CD4-positive, alpha-beta T cell treated with Interleukin-10 for 1 hour (primary cell): ENCODE measurements around the gene ST3GAL3.

Source experiments
- DNase-seq: peaks from one replicate; pipeline ENCODE4 v3.0.0-alpha.2; 2020

The ST3GAL3 gene

GRCh38 chr1:43883321-43883720, 176.0 kb downstream of the ST3GAL3 start:
- DNase-seq = no peak

- DNase-seq = no peak
Measured at GRCh38 chr1:43885279-43885801, 178.0 kb downstream of the ST3GAL3 start.

- no peak for DNase-seq
Measured at GRCh38 chr1:43887748-43888147, 180.4 kb downstream of the ST3GAL3 start.

DNA sequence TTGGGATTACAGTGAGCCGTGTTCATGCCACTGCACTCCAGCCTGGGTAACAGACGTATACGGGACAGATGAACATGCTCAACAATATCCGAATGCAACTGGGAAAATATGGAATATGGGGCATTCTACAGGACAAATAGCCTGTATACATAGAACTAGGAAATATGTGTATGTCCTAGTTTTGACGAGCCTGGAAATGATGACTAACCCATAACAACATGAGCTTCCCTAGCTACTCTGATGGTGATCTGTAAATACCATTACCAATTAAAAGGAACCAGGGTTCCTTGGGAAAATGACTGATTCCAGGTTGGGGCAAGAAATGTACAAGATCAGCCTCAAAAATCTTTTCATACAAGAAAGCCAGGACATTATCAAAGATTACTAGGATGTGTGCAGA, 183.5 kb downstream of the ST3GAL3 start:
- DNase-seq = no peak

GRCh38 chr1:43893006-43893405, 185.7 kb downstream of the ST3GAL3 start:
- no peak for DNase-seq

- DNase-seq = no peak
Measured at GRCh38 chr1:43898981-43899380, 191.6 kb downstream of the ST3GAL3 start.

- no peak for DNase-seq
Measured at GRCh38 chr1:43900386-43900785, 193.1 kb downstream of the ST3GAL3 start.

- no peak for DNase-seq
Measured at GRCh38 chr1:43901196-43901961, 194.0 kb downstream of the ST3GAL3 start.

DNA sequence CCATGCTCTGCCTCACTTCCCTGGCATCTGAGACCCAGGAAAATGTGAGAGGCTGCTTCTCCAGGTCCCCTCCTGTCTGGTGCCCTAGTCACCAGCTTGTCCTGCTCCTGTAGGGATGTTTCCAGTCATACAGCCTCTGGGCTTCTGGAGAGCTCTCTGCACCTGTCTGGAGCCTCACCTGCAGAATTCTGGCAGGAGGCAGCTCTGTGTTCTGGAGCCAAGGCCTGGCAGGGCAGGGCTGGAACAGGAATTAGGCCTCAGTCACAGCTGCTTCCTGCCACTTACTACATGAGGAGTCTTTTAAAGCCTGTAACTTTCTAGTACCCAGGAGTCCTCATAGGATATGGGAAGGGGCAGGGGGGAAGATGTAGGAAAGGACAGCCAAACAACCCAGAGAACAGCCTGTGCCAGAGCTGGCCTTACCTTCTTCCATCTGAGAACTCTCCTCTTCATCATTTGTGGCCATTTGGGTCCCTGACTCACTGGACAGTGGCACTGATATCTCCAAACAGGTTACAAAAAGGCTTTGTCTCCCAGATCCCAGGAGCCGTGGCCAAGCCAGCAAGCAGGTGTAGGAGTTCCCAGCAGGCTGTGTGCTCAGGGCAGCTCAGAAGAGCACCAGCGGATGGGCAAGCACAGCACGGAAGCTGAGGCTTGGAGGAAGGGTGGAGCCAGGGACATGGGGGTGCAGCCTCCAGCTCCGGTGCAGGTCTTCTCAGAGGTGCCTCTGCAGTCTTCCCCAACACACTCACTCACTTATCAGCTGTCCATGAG, 194.9 kb downstream of the ST3GAL3 start:
- no peak for DNase-seq

- no peak for DNase-seq
Measured at GRCh38 chr1:43904660-43905551, 197.6 kb downstream of the ST3GAL3 start.

GRCh38 chr1:43908226-43908625, 200.9 kb downstream of the ST3GAL3 start:
- no peak for DNase-seq

- DNase-seq = no peak
Measured at GRCh38 chr1:43908858-43909257, 201.5 kb downstream of the ST3GAL3 start.

GRCh38 chr1:43910343-43910742, 203.0 kb downstream of the ST3GAL3 start:
- DNase-seq = no peak

- no peak for DNase-seq
Measured at GRCh38 chr1:43912607-43913006, 205.3 kb downstream of the ST3GAL3 start.

DNA sequence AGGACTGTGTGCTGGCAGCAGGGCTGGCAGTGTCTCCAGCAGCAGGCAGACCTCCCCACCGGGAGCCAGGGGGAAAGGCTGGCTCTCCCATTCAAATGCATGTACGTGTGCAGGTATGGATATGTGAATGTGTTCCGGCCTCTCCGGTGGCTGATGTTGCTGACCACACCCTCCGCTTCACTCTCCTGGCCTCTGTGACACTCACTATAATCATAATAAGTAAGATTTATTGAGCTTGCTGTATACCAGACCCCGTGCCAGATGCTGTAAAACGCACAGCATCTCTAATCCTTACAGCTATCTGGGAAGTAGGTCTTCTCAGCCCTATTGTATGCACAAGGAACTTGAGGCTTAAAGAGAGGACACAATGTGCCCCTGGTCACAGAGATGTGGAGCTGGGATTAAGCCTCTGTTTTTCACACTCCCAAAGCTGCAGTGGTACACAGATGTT, 205.7 kb downstream of the ST3GAL3 start:
- no peak for DNase-seq

DNA sequence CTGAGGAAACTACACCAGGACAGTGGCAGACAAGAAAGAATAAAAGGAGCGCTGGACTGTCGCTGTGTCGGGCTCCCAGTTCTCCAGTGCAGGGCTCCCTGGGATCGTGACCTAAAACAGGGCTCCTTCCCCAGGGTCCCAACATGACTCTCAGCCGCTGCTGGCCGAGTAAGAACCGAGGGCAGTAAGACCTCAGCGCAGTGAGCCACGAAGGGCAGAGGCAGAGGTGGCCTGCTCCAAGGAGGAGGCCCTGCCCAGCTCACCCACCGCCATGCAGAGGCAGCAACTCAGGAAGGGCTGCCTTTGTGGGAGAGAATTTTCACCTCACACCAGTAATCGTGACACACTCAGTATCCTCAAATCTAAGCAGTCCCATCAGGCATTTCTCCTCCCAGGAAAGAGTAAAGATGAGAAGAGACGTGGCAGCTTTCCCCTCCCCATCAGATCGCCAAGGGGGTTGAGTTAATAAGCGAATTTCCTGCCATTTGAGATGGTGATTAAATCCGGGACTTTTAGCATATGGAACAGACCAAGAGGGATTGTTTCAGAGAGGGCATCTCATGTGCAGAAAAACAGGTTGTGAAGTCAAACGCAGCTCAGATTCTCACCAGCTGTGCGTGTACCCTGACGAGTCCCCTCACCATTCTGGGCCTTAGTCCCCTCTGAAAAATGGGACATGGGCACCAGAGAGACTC, 206.5 kb downstream of the ST3GAL3 start:
- DNase-seq = no peak

- DNase-seq = no peak
Measured at GRCh38 chr1:43914576-43915525, 207.5 kb downstream of the ST3GAL3 start.

- no peak for DNase-seq
Measured at GRCh38 chr1:43919906-43920305, 212.6 kb downstream of the ST3GAL3 start.

DNA sequence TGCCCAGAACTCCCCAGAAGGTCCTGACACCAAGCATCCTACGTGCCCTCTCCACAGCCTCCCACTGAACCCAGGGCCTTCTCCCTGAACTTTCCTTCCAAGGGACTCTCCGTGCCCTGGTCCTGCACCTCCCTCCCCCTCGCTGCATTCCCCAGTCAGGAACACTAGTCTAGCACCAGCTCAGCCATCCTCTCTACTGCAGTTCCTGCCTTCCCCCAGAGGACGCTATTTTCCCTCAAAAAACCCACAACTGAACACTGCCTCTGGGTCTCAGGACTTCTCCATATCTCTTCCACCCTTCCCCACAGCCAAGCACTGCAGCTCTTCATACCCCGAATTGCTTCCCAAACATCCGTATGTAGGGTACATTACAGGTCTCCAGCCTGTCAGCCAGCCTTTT, 213.7 kb downstream of the ST3GAL3 start:
- no peak for DNase-seq

- DNase-seq = no peak
Measured at GRCh38 chr1:43924516-43924915, 217.2 kb downstream of the ST3GAL3 start.

DNA sequence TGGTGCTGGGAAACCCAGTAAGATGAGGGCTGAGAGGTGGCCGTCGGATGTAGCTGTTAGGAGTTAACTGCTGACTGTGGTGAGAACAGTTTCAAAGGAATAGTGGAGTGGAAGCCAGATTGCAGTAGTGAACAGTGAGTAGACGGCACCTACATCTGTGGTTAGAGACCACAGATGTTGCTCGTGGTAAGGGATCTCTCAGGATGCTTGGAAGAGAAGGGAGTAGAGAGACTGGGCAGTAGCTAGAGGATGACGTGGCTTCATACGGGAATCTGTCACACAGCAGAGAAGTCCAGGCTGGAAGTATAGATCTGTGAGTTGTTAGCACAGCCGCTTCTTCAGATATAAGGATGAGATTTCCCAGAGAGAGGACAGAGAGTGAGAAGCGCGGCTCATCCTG, 218.5 kb downstream of the ST3GAL3 start:
- no peak for DNase-seq
